GM18520 (cell line): ENCODE measurements around the gene CLEC4G.

ENCODE experiments used
- ATAC-seq: cut with Tn5 transposase; IDR thresholded peaks from one replicate; pipeline ENCODE4 v1.9.1; 2021; ENCODE audit not compliant: unreplicated experiment

The CLEC4G gene

DNA sequence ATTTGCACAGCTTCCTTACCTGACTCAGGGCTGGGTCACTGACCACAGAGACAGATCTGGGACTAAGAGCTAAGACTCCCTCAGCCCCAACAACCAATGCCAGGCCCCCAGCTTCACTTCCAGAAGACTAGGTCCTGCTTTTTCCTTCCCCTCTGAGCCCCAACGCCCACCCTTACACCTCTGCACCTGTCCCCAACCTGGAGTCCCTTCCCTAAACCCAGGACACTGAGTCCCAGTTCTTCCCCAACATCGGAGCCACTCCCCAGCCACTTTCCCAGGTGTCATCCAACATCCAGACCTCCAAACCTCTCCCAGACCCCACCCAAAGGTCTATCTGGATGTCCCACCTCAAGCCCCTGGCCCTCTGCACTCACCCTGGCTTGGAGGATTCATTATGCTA is 32.9 kb downstream of the CLEC4G start:
- no peak for ATAC-seq

DNA sequence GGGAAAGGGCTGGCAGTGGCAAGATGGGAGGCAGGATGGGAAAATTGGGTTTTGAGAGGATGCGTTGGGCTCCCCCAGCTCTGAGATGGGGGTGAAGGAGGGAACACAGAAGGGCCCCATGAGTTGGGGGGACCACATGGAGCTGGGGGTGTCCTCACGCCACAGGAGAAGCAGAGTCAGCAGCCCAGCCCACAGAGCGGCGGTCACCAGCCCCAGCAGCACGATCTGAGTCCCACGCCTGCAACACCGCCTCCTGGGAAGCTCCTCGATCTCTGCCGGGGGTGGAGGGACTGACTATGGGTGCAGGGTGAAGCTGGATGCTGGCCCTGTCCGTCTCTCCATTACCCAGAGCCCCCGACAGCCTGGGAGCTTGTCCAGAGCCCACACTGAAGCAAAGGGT is 33.3 kb downstream of the CLEC4G start:
- no peak for ATAC-seq

DNA sequence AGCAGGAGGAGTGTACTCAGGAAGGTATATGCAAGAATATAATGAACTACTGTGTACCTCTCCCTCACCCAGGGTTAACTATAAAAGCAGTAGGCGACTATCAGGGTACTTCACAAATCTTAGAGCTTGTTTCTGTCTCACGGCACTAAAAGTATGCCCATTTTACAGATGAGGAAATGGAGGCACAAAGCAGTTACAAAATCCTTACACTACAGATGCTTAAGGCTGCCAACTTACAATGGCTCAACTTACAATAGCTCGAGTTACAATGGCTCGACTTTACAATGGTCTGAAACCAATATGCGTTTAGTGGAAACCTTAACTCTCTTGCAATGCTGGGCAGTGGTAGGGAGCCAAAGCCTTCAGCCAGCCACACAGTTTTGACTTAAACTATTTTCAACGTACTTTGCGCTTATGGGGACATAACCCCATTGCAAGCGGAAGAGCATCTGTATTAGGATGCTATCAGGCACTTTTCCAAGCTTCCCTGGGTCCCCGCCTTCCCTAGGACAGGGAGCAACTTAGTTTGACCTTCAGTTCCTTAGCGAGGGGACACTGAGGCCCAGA is 34.1 kb downstream of the CLEC4G start:
- ATAC-seq: no peak

DNA sequence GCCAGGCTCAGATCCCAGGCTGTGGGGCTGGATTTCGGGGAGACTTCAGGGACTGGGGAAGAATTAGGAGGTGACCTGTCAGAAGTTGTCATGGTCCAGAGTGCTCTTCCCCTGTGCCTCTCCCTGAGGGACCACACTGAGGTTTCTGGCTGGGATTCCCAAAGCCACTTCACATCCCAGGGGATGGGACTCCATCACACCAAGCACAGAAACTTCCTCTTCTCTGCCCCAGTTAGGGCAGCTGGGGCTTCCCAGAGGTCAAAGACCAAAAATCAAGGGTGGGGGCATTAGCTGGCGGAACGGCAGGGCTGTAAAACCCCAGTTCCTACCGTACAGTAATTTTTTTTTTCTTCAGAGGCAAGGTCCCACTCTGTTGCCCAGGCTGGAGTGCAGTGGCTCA is 37.4 kb downstream of the CLEC4G start:
- ATAC-seq: no peak

DNA sequence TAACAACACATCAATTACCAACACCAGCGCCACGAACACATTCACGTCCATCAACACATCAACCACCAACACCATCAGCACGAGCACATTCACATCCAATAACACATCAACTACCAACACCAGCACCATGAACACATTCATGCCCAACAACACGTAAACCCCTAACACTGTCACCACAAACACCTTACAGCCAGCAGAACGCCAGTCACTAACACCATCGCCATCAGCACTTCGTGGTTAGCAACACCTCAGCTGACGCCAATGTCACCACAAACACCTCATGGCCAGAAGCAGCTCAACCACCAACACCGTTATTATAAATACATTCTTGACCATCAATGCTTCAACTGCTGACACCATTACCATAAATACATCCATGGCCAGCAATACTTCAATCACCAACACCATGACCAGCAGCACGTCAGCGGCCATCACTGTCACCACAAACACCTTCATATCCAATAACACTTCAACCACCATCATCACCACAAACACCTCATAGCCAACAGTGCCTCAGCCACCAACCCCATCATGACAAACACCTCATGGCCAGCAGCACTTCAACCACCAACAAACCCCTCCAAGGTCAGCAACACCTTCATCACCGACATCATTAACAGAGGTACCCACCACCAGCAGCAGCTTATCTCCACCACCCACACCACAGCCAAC is 39.4 kb downstream of the CLEC4G start:
- no peak for ATAC-seq

DNA sequence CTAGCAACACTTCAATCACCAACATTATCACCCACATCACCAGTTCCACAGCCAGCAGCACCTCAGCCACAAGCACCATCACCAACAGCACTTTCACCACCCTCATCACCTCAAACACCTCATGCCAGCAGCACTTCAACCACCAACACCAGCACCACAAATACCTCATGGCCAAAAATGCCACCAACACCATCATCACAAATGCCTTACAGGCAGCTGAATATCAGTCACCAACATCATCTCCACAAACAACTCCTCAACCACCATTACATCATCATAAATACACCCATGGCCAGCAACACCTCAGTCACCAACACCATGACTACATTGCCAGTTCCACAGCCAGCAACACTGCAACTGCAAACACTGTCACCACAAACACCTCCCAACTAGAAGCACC is 40.4 kb downstream of the CLEC4G start:
- no peak for ATAC-seq

DNA sequence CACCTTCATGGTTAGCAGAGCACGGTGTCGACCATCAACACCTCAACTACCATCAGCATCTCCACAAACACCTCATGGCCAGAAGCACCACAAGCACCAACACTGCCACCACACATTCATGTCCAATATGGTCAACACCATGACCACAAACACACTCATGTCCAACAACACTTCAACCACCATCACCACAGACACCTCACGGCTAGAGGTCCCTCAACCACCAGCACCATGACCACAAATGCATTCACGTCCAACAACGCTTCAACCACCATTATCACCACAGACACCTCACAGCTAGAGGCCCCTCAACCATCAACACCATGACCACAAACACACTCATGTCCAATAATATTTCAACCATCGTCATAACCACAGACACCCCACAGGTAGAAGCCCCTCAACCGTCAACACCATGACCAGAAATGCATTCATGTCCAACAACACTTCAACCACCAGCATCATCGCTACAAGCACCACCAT is 41.1 kb downstream of the CLEC4G start:
- ATAC-seq: peak; percentile 48

DNA sequence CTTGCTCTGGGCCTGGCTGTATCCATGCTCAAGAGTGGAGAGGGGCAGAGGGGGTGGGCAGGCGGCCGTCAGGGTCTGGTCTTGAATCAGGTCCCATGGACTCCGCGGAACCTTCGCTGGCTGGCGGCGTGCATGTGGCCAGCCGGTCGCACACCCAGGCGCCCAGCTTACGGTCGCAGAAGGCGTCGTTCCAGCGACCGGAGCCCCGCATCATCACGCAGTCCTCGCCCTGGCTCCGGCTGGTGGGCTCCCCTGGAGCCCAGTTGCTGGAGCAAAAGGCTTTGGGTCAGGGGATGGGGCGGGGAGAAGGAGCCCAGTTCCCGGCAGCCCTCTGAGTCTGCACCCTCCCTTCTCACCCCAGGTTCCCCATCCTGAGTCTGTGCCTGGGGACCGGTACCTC is 42.7 kb downstream of the CLEC4G start:
- no peak for ATAC-seq

DNA sequence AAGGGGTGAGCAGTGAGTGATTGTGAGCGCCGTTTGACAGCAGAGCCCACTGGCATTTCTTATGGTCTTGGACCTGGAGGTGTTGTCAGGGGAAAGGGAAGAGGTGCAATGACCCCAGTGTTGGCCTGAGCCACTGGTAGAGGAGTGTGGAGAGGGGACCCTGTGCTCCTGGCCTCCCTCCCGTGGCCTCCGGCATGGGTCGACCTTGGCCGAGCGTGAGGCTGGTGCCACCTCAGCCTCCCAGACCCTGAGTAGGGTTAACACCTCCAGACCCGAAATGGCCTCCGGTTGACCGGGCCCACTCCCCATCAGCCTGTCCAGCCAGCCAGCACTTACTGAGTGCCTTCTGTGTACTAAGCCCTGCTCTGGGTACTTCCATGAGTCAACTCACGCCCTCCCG is 44.7 kb downstream of the CLEC4G start:
- ATAC-seq: no peak

DNA sequence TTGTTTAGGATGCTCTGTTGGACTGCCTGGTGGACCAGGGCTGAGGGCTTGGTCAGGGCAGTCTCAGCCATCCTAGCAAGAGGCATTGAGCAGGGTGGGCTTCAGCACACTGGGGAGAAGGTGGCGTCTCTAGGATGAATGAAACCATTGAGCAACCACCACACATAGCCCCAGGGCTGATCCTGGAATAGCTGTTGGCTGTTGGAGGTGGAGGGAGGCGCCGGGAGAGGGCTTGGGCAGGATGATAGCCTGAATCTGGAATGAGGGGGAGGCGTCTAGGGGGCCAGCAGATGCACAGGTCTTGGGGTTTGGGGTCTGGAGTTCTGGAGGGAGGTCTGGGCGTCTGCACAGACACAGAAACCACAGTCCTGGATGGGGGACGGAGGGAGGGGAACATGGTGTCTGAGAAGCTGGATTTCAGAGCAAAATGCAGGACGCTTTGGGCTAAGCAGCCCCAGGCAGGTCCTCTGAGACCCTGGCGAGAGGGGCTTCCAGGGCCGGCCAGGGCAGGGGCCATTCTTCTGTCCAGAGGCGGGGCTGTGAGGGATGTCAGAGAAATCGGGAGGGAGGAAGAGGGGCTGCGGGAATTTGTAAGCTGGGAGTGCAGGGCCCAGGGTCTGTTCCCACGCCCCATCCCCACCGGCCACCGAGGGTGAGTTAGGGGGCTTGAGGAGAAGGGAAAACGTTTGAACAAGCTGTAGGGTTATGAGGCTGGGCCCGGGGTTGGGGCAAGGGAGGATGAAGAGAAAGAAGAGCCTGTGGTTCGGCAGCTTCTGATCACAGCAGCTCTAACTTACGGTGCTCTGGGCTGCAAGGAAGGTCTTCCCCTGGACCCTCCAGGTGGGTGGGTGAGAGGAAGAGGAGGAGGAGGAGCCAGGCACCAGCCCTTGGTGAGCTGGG is 46.1 kb downstream of the CLEC4G start:
- ATAC-seq: no peak

DNA sequence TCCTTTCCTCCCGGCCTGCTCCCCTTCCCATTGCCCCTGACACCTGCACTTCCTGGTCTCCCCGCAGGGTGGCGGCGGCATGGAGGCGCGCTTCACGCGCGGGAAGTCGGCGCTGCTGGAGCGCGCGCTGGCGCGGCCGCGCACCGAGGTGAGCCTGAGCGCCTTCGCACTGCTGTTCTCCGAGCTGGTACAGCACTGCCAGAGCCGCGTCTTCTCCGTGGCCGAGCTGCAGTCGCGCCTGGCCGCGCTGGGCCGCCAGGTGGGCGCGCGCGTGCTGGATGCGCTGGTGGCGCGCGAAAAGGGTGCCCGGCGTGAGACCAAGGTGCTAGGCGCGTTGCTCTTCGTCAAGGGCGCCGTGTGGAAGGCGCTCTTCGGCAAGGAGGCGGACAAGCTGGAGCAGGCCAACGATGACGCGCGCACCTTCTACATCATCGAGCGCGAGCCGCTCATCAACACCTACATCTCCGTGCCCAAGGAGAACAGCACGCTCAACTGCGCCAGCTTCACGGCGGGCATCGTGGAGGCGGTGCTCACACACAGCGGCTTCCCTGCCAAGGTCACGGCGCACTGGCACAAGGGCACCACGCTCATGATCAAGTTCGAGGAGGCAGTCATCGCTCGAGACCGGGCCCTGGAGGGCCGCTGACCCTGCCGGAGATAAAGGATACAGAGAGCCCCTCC is 49.6 kb downstream of the CLEC4G start:
- no peak for ATAC-seq

DNA sequence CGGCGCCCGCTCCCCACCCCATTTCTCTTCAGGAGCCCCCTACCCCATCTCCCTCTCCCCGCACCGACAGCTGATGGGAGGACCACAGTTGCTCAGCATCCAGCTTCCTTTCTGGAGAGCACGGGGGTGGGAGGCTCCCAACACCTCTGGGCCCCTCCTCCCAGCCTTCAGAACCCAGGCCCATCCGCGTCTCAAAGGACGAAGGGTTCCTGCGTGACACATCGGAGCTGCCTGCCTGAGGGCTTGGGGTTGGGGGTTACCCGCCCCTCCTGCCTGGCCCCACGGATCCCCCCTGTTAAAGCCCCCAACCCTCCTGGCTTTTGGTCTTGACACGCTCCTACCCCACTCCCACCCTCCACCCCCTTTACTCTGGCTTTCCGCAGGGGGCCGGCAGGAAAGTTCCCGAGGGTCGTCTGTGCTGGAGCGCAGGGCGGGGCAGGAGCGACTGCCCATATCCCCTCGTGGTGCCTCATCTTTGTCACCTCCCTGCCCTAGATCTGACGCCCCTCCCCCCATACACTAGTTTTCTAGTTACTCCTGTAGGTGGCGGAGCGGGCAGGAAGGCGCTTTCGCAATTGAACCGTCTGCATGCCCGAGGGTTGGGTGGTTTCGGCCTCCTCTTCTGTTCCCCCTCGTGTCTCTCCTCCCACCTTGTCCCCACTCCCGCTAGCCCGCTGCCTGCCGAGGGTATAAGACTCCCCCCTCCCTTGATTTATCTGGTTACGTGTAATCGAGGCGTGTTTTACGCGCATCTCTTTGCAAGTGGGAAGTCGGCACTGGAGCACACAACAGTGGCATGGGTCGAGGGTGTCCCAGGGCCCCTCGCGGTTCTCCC is 50.4 kb downstream of the CLEC4G start:
- ATAC-seq: no peak

DNA sequence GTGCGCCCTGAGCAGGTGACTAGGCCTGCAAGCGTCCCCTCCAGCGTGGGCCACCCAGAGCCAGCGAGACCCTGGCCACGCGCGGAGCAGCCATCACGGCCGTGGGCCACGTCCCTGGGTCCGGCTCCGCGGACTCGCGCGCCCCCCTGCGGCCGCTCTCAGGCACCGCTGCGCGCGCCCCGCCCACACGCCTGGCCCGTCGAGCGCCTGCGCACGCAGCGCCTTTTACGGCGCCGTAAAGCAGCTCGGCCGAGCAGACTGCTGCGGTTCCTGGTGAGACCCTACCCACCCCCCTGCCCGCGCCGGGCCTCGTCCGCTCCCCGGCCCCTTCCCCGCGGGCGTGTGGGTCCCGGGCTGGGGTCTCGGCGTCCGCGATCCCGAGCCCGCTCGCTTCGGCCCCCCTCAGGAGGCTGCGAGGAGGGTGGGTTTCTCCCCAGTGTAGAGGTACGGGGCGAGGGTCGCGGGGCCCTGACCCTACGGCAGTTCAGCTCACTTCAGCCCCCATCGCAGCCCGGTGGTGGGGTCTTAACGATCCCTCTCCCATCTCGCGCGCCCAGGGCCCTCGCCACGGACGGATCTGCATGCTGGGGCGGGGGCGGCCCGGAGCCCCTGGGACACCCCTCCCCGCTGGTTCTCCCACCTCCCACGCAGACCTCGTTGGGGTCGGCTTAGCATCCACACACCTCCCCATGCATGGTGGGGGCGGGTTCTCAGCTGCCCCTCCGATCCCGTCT is 51.1 kb downstream of the CLEC4G start, which contains the start of gene TRAPPC5:
Gene TRAPPC5 (plus strand): TSS at position 228 of the 734 bp plus-strand sequence. CDS start 1,421 bp downstream, outside the sequence.
- peak; percentile 66 for ATAC-seq

DNA sequence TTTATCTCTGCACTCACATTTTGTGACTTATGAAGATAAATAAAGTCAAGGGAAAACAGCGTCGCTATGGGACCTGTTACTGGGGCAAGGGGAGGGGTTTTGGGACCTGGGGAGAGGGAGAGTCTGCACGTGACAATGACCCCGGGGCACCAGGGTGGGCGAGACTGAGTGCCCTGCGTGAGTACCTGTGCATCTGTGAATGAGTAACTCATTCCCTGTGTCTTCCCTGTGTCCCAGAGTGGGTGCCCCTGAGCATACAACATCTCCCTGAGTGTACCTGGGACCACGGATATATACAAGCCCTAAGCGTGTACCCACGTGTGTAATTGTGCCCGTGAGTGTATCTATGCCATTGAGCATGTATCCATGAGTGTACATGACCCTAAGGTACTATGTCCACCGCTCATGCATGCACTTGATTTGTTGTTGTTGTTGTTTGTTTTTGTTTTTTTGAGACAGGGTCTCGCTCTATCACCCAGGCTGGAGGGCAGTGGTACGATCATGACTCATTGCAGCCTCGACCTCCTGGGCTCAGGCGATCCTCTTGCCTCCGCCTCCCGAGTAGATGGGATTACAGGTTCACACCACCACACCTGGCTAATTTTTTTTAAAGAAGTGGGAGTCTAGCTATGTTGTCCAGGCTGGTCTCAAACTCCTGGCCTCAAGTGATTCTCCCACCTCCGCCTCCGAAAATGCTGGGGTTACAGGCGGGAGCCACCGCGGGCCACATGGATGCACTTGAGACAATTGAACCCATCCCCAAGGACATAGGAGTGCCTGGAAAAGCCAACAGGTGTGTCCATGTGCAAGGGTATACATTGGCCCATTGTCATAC is 51.9 kb downstream of the CLEC4G start:
- ATAC-seq: no peak

DNA sequence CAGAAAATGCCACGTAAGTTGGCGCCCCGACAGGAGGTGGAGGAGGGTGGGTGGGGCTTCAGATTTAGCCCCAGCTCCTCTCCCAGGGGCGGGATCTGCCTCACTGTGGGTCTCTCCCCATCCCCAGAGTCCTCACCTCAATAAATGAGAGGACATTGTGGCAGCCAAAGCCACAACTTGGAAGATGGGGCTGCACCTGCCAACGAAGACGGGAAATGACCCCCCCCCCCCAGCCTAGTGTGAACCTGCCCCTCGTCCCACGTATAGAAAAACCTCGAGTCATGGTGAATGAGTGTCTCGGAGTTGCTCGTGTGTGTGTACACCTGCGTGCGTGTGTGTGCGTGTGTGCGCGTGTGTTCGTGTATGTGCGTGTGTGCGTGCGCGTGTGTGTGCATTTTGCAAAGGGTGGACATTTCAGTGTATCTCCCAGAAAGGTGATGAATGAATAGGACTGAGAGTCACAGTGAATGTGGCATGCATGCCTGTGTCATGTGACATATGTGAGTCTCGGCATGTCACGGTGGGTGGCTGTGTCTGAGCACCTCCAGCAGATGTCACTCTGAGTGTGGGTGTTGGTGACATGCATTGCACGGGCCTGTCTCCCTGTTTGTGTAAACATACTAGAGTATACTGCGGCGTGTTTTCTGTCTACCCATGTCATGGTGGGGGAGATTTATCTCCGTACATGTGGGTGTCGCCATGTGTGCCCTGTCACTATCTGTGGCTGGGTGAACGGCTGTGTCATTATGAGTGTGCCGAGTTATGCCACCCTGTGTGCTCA is 52.7 kb downstream of the CLEC4G start:
- ATAC-seq: no peak
